Astrocyte (in vitro differentiated cells and primary cell): ENCODE measurements around the gene PMM2. TPM values are rescaled to one million over a fixed set of nuclear protein-coding genes. Genes with fewer than 3 reads are reported as not detected.
A peak's percentile ranks its signal among the peaks of the same experiment; 100 is the strongest.

Experiments used
- DNase-seq: peaks from one replicate; pipeline ENCODE4 v3.0.0-alpha.2; 2010; ENCODE audit warnings: low read depth
- FAIRE-seq: peaks from 2 replicates; lab custom pipeline; 2011; peaks lifted over from hg19 to GRCh38; lab: Jason Lieb, UNC
- H2AFZ ChIP-seq: 2 replicates; pipeline ENCODE4 v1.6.0; 2012; ENCODE audit warnings: low read depth, low read length, inconsistent platforms
- H3K27ac ChIP-seq: 2 replicates; pipeline ENCODE4 v1.5.1; 2011; ENCODE audit warnings: low read depth, low read length, inconsistent platforms
- H3K27me3 ChIP-seq: 2 replicates; pipeline ENCODE4 v1.6.0; 2011; ENCODE audit warnings: low read length, inconsistent platforms; ENCODE audit not compliant: insufficient read depth
- H3K36me3 ChIP-seq: 2 replicates; pipeline ENCODE4 v1.5.1; 2011; ENCODE audit warnings: low read length, inconsistent platforms; ENCODE audit not compliant: insufficient read depth
- H3K4me1 ChIP-seq: 2 replicates; pipeline ENCODE4 v1.5.1; 2011; ENCODE audit warnings: low read length, inconsistent platforms; ENCODE audit not compliant: insufficient read depth
- H3K4me2 ChIP-seq: 2 replicates; pipeline ENCODE4 v1.6.0; 2012; ENCODE audit warnings: low read length, inconsistent platforms
- H3K4me3 ChIP-seq: 2 replicates; pipeline ENCODE4 v1.5.1; 2011; ENCODE audit warnings: low read depth, mild to moderate bottlenecking, low read length, inconsistent platforms; ENCODE audit not compliant: insufficient read depth
- H3K79me2 ChIP-seq: 2 replicates; pipeline ENCODE4 v1.6.0; 2012; ENCODE audit warnings: mild to moderate bottlenecking, low read length, inconsistent platforms; ENCODE audit not compliant: insufficient read depth
- H3K9ac ChIP-seq: 2 replicates; pipeline ENCODE4 v1.6.0; 2012; ENCODE audit warnings: mild to moderate bottlenecking, low read length, inconsistent platforms
- H3K9me3 ChIP-seq: 2 replicates; pipeline ENCODE4 v1.5.1; 2012; ENCODE audit warnings: low read depth, mild to moderate bottlenecking, low read length, inconsistent platforms; ENCODE audit not compliant: insufficient read depth
- H4K20me1 ChIP-seq: 2 replicates; pipeline ENCODE4 v1.6.0; 2012; ENCODE audit warnings: low read length, inconsistent platforms; ENCODE audit not compliant: insufficient read depth
- H3K27ac Mint-ChIP-seq: one replicate; pipeline ENCODE4 v1.8.0; 2021; ENCODE audit warnings: mild to moderate bottlenecking, mixed read lengths; ENCODE audit not compliant: unreplicated experiment
- H3K27me3 Mint-ChIP-seq: one replicate; pipeline ENCODE4 v1.8.0; 2021; ENCODE audit warnings: low read depth, mixed read lengths; ENCODE audit not compliant: unreplicated experiment
- H3K36me3 Mint-ChIP-seq: one replicate; pipeline ENCODE4 v1.8.0; 2021; ENCODE audit warnings: low read depth, mixed read lengths; ENCODE audit not compliant: unreplicated experiment
- H3K4me1 Mint-ChIP-seq: one replicate; pipeline ENCODE4 v1.8.0; 2021; ENCODE audit warnings: low read depth, mixed read lengths; ENCODE audit not compliant: unreplicated experiment
- H3K4me3 Mint-ChIP-seq: one replicate; pipeline ENCODE4 v1.8.0; 2021; ENCODE audit warnings: mild to moderate bottlenecking, moderate library complexity, mixed read lengths; ENCODE audit not compliant: unreplicated experiment
- H3K9me3 Mint-ChIP-seq: one replicate; pipeline ENCODE4 v1.8.0; 2021; ENCODE audit warnings: mild to moderate bottlenecking, mixed read lengths; ENCODE audit not compliant: unreplicated experiment
- EZH2 ChIP-seq: IDR thresholded peaks from 2 replicates; pipeline ENCODE4 v1.6.1; 2012; ENCODE audit warnings: mild to moderate bottlenecking, low read length, inconsistent platforms; ENCODE audit not compliant: insufficient read depth
- total RNA-seq: library from RNA; stranded (reverse); gene quantifications from 2 replicates; pipeline ENCODE4 v1.2.1, GENCODE V29; 2021
- TF ChIP-seq, protein P1 (sequence below): IDR thresholded peaks from 2 replicates; pipeline ENCODE4 v1.5.1; 2011; ENCODE audit warnings: low read depth, mild to moderate bottlenecking, inconsistent platforms, low read length, moderate library complexity; ENCODE audit not compliant: insufficient read depth

PMM2 gene
- total RNA-seq, 1 donor from 2014 or later: 57.8 TPM

DNA sequence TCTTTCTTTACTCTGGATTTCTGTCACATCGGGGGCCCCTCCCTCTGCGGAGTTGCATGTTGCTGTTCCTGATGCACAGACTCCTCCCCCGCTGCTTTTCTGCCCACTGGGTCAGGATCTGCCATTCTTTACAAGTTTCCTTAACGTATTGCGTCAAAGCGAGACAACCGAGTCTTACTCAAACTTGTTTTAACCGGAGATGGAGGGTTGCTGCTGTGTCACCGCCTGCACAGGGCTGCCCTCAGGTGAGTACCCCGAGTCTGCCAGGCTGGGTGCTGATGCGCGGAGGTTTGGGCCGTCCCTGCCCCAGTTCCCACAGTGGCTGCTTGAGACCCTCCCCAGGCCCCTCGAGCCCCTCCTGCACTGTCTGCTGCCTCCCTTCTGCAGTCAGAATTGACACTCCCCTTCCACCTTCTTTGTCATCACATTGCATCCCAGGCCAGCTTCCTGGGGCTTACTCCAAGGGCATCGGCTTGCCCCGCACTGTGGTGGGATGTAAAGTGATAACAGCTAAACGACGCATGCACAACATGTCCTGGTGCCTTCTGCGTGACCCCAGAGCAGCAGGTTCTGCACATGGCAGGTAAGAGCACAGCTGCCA, 51.9 kb downstream of the PMM2 start:
- H3K4me1 Mint-ChIP-seq: peaks cover 29% of the 10 kb centered on the region
- Histone ChIP-seq H3K27me3 (no peaks in the 10 kb centered on the region), H3K4me2 (peak overlapping the region; percentile 67), H4K20me1 (peaks cover 90% of the 10 kb centered on the region), H2AFZ (no peak overlapping the region), H3K9ac (peak overlapping the region; percentile 51), H3K4me3 (no peak overlapping the region), H3K27ac (peak overlapping the region; percentile 65), H3K36me3 (peaks cover 21% of the 10 kb centered on the region), H3K9me3 (no peaks in the 10 kb centered on the region), H3K4me1 (peaks cover 33% of the 10 kb centered on the region), H3K79me2 (peaks cover 25% of the 10 kb centered on the region)
- DNase-seq: peak; percentile 32
- H3K27ac Mint-ChIP-seq: peak overlapping the region; percentile 95
- H3K36me3 Mint-ChIP-seq: peaks cover 23% of the 10 kb centered on the region
- TF ChIP-seq EZH2: no peak
- TF ChIP-seq, protein P1, sequence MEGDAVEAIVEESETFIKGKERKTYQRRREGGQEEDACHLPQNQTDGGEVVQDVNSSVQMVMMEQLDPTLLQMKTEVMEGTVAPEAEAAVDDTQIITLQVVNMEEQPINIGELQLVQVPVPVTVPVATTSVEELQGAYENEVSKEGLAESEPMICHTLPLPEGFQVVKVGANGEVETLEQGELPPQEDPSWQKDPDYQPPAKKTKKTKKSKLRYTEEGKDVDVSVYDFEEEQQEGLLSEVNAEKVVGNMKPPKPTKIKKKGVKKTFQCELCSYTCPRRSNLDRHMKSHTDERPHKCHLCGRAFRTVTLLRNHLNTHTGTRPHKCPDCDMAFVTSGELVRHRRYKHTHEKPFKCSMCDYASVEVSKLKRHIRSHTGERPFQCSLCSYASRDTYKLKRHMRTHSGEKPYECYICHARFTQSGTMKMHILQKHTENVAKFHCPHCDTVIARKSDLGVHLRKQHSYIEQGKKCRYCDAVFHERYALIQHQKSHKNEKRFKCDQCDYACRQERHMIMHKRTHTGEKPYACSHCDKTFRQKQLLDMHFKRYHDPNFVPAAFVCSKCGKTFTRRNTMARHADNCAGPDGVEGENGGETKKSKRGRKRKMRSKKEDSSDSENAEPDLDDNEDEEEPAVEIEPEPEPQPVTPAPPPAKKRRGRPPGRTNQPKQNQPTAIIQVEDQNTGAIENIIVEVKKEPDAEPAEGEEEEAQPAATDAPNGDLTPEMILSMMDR: no peak
- peak overlapping the region; percentile 77 for H3K4me3 Mint-ChIP-seq
- FAIRE-seq: no peak
- H3K9me3 Mint-ChIP-seq: no peaks in the 10 kb centered on the region
- no peaks in the 10 kb centered on the region for H3K27me3 Mint-ChIP-seq

DNA sequence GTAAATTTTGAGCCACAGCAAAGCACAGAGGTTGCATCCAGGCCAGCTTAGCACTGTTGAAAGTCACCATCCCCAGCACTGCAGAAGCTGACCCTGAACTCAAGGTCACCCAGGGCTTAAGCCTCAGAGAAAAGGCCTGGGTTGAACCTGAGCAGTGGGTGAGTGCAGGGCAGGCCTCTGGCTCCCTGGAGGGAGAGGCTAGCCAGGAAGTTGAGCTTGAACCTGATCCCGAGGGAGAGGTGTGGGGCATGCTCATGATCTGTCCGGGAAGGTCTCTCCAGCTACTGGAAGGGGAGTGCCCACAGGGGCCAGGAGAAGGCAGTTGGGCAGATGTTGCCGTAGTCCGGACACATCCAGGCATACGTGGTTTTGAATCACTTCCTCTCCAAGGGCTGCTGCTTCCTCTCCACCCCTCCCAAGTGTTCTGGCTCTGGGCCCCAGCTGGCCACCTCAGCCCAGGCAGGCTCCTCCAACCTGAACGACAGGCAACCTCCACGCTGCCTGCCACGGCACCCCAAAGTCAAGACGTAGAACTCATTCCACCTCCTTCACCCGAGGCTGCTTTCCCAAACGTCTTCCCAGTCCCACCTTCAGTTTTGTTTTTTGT, 52.7 kb downstream of the PMM2 start:
- FAIRE-seq: no peak
- peaks cover 26% of the 10 kb centered on the region for H3K36me3 ChIP-seq
- H3K27ac ChIP-seq: peak overlapping the region; percentile 65

More for the DNA sequence above, 52.7 kb downstream of the PMM2 start:
- H3K4me3 ChIP-seq: no peak overlapping the region
- H3K79me2 ChIP-seq: peaks cover 20% of the 10 kb centered on the region
- TF ChIP-seq, protein P1: no peak
- no peak for TF ChIP-seq EZH2
- H3K27me3 ChIP-seq: no peaks in the 10 kb centered on the region
- Mint-ChIP-seq H3K4me3 (peak overlapping the region; percentile 40), H3K4me1 (peaks cover 33% of the 10 kb centered on the region), H3K36me3 (peaks cover 26% of the 10 kb centered on the region), H3K27me3 (no peaks in the 10 kb centered on the region), H3K27ac (peak overlapping the region; percentile 94), H3K9me3 (no peaks in the 10 kb centered on the region)
- peaks cover 94% of the 10 kb centered on the region for H4K20me1 ChIP-seq
- no peaks in the 10 kb centered on the region for H3K9me3 ChIP-seq
- H2AFZ ChIP-seq: no peak overlapping the region
- DNase-seq: peak; percentile 68
- H3K9ac ChIP-seq: peak overlapping the region; percentile 35
- H3K4me1 ChIP-seq: peaks cover 33% of the 10 kb centered on the region
- H3K4me2 ChIP-seq: peak overlapping the region; percentile 64
